Right lobe of liver (tissue), 6 donors: ENCODE measurements around the gene SSBP3. TPM values are rescaled to one million over a fixed set of nuclear protein-coding genes. Genes with fewer than 3 reads are reported as not detected.

Source experiments
- ATAC-seq, 4 donors: fragments of 200-7000 bp; cut with Tn5 transposase; one replicate each; pipeline ENCODE4 v1.9.1; 2020; ENCODE audit warnings: mild to moderate bottlenecking in 4 of 4, moderate library complexity in 4 of 4
- DNase-seq, 3 donors: peaks; one replicate each; pipeline ENCODE4 v3.0.0-alpha.2; 2020
- H3K27ac ChIP-seq, 3 donors: fragments of 200-600 bp; one replicate each; pipeline ENCODE4 v1.8.0; 2022
- H3K27me3 ChIP-seq, 2 donors: fragments of 200-600 bp; one replicate each; pipeline ENCODE4 v1.8.0; 2022
- H3K36me3 ChIP-seq, 4 donors: fragments of 200-600 bp; sonication (generic) in 1 of 4; one replicate each; pipeline versions ENCODE4 v1.5.1 to v1.8.0; 2017 to 2022; ENCODE audit warnings: control low read depth in 1 of 4
- H3K4me1 ChIP-seq, 4 donors: fragments of 200-600 bp; sonication (generic) in 1 of 4; one replicate each; pipeline versions ENCODE4 v1.5.1 to v1.8.0; 2017 to 2022; ENCODE audit warnings: control low read depth in 1 of 4
- H3K4me3 ChIP-seq, 3 donors: fragments of 200-600 bp; one replicate each; pipeline ENCODE4 v1.8.0; 2022
- H3K9me3 ChIP-seq, 4 donors: fragments of 200-600 bp; sonication (generic) in 1 of 4; one replicate each; pipeline versions ENCODE4 v1.5.1 to v1.8.0; 2017 to 2022; ENCODE audit warnings: control low read depth in 1 of 4
- CTCF ChIP-seq, 4 donors: fragments of 200-600 bp in 3 of 4; fragments of 450-650 bp in 1 of 4; IDR thresholded peaks; one replicate each; pipeline versions ENCODE4 v1.5.1 to v1.8.0; 2016 to 2022; ENCODE audit warnings: antibody characterized with exemption in 4 of 4, mild to moderate bottlenecking in 2 of 4
- POLR2A ChIP-seq: fragments of 450-650 bp; IDR thresholded peaks from one replicate; pipeline ENCODE4 v1.6.1; 2017; ENCODE audit warnings: antibody characterized with exemption, mild to moderate bottlenecking
- WGBS: methylation state at CpG from one replicate; pipeline ENCODE4 v1.1.6; 2018; ENCODE audit warnings: low coverage, low lambda C conversion rate; ENCODE audit not compliant: insufficient coverage; ENCODE audit errors: missing lambda C conversion rate; 5-methylcytosine and 5-hydroxymethylcytosine counted together
- intact Hi-C, 2 donors: fragments of 100-400 bp; cut with DNase I; formaldehyde crosslinking; loops; one replicate each; pipeline versions ENCODE4 v1.11.2 to v1.14.1; 2022
- total RNA-seq, 6 experiments: library from RNA; depleted of rRNA in 2 of 6; stranded (reverse); fragments of >200 nt in 2 of 6; fragmentation: NEBNext Ultra II Directional in 3 of 6; extraction: Animal tissue kit (Norgen Biotek cat#: 25700) in 3 of 6; gene quantifications; one replicate each; pipeline versions ENCODE4 v1.1.0 to v1.2.4, GENCODE V29; 2016 to 2023
- donor health status: DM: no; HTN: yes; CAD: no.
- donor health status: DM: no; HTN: no; CAD: no.
- donor health status: DM: no; HTN: no; CAD: no.
- donor health status: DM: no; HTN: yes; CAD: no.
- donor health status: DM: no; HTN: yes; CAD: no.

SSBP3 gene
- total RNA-seq, 6 experiments from 2014 or later, result 19.4 to 34.1 (median 24.4) TPM

- ATAC-seq, result no peak
- Histone ChIP-seq H3K36me3 (peaks cover 0 to 39% (median 11%) of the 10 kb centered on the region in 4 donors), H3K4me1 (peaks cover 0 to 25% (median 13%) of the 10 kb centered on the region in 4 donors), H3K27ac (no peak overlapping the region), H3K4me3 (no peak overlapping the region), H3K9me3 (no peaks in the 10 kb centered on the region), H3K27me3 (no peaks in the 10 kb centered on the region)
- TF ChIP-seq POLR2A (no peak), CTCF (IDR thresholded peaks at IDR 0.05) (no peak)
- intact Hi-C loops, result loop anchor here in 1 of 2 donors (10.0 kb wide), 1 partner anchor 96 kb away; no protein-coding TSS in a partner anchor
- no peak for DNase-seq
- 66% methylated on average over 2 of the region's 2 CpGs for WGBS
Measured at GRCh38 chr1:54400329-54400728, 5.9 kb downstream of the SSBP3 start.

GRCh38 chr1:54399765-54400164 is 6.4 kb downstream of the SSBP3 start:
- Histone ChIP-seq H3K27me3 (no peaks in the 10 kb centered on the region), H3K4me1 (peaks cover 0 to 24% (median 12%) of the 10 kb centered on the region in 4 donors), H3K27ac (no peak overlapping the region), H3K4me3 (no peak overlapping the region), H3K36me3 (peaks cover 0 to 39% (median 11%) of the 10 kb centered on the region in 4 donors), H3K9me3 (no peaks in the 10 kb centered on the region)
- 94% methylated on average over 3 of the region's 4 CpGs for WGBS
- intact Hi-C loops, result loop anchor here in 1 of 2 donors (10.0 kb wide), 1 partner anchor 95 kb away; no protein-coding TSS in a partner anchor
- DNase-seq (no peak), ATAC-seq (no peak)
- no peak for TF ChIP-seq CTCF (IDR thresholded peaks at IDR 0.05)
- no peak for TF ChIP-seq POLR2A

- H3K27me3 ChIP-seq, result no peaks in the 10 kb centered on the region
- intact Hi-C loops, result no loop called here
- H3K4me3 ChIP-seq, result no peak overlapping the region
- DNase-seq (no peak), ATAC-seq (no peak)
- no peaks in the 10 kb centered on the region for H3K9me3 ChIP-seq
- WGBS, result 91% methylated on average over 7 of the region's 9 CpGs
- H3K36me3 ChIP-seq, result peaks cover 0 to 39% (median 11%) of the 10 kb centered on the region in 4 donors
- no peak for TF ChIP-seq CTCF (IDR thresholded peaks at IDR 0.05)
- no peak for TF ChIP-seq POLR2A
- H3K4me1 ChIP-seq, result peaks cover 0 to 24% (median 12%) of the 10 kb centered on the region in 4 donors
- H3K27ac ChIP-seq, result no peak overlapping the region
Measured at GRCh38 chr1:54398963-54399528, 7.1 kb downstream of the SSBP3 start.

- no peak for ATAC-seq
- Histone ChIP-seq H3K27me3 (no peaks in the 10 kb centered on the region), H3K27ac (no peak overlapping the region), H3K4me3 (no peak overlapping the region), H3K9me3 (no peaks in the 10 kb centered on the region), H3K4me1 (peaks cover 0 to 24% (median 12%) of the 10 kb centered on the region in 4 donors), H3K36me3 (peaks cover 0 to 40% (median 13%) of the 10 kb centered on the region in 4 donors)
- intact Hi-C loops, result no loop called here
- TF ChIP-seq CTCF (IDR thresholded peaks at IDR 0.05) (no peak), POLR2A (no peak)
- DNase-seq, result no peak
- WGBS, result 43% methylated on average over 3 of the region's 3 CpGs
Measured at GRCh38 chr1:54397980-54398379, 8.2 kb downstream of the SSBP3 start.
